HG02642 (cell line): ENCODE measurements around the gene HES5.
A peak's percentile ranks its signal among the peaks of the same experiment; 100 is the strongest.
"Not testable (repeated sequence)": the region's sequence is repeated elsewhere in the genome, so short reads cannot be mapped to it uniquely, and the experiment has no call there.

Source experiments
- ATAC-seq: cut with Tn5 transposase; IDR thresholded peaks from one replicate; pipeline ENCODE4 v1.9.1; 2021; ENCODE audit warnings: mild to moderate bottlenecking; ENCODE audit not compliant: unreplicated experiment, poor library complexity

The HES5 gene

GRCh38 chr1:2549367-2550029 lies 19.4 kb upstream of the HES5 start:
- not testable (repeated sequence) for ATAC-seq

DNA sequence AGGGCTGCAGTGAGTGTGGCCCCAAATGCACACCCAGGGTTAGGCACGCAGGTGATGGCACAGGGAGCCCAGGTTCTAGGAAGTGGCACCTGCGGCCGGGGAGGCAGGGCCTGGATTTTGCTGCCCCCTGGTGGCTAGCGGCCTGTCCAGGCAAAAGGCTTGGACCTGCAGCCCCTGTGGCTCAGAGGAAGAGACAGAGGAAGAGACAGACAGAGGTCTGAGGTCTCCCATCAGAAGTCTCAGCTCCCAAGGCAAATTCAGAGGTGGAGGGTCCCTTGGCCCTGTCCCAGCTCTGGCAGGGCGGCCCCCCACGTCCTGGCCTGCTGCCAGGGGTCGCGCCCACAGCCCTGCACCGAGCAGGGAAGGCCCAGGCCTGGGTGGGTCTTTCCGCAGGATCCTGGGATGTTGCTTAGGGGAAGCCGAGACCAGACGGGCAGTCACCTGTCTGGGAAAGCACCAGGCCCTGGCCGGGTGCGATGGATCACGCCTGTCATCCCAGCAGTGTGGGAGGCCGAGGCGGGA lies 18.1 kb upstream of the HES5 start:
- no peak for ATAC-seq

- ATAC-seq, result no peak
These were observed 17.4 kb upstream of the HES5 start for GRCh38 chr1:2547210-2548067.

GRCh38 chr1:2546515-2547209 lies 16.6 kb upstream of the HES5 start:
- peak; percentile 31 for ATAC-seq

DNA sequence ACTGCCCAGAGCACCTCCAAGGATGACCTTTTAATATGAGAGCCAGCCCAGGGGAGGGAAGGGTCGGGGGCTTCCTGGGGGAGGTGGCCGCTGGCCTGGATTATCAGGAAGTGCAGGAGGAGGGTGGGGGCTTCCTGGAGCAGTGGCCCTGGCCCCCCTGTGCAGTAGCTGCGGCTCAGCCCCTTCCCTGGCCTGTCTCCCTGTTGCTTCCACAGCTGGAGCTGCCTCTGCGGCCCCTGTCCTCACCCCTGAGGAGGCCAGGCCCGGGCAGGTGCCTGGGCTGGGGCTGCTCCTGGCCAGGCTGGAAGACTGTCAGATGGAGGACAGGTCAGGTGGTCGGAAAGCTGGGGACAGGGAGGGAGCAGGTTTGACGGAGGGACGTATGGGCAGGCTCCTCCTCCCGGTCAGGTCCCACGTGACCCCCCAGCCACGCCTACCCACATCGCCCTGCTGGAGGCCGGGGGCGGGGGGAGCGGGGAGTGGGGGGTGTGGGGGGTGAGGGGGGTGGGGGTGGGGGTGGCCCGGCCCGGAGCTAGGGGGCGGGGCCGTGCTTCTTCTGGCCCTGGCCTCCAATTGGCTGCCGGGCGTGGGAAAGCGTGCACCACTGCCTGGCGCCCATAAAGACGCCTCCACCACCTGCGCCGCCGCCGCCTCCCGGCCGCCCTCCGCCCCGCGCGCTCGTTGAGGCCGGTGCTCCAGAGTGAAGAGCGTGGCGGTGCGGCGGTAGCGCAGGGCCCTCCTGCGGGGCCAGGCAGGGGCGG lies 15.9 kb upstream of the HES5 start:
- peak; percentile 40 for ATAC-seq

GRCh38 chr1:2544875-2545640 lies 15.0 kb upstream of the HES5 start:
- ATAC-seq, result no peak

DNA sequence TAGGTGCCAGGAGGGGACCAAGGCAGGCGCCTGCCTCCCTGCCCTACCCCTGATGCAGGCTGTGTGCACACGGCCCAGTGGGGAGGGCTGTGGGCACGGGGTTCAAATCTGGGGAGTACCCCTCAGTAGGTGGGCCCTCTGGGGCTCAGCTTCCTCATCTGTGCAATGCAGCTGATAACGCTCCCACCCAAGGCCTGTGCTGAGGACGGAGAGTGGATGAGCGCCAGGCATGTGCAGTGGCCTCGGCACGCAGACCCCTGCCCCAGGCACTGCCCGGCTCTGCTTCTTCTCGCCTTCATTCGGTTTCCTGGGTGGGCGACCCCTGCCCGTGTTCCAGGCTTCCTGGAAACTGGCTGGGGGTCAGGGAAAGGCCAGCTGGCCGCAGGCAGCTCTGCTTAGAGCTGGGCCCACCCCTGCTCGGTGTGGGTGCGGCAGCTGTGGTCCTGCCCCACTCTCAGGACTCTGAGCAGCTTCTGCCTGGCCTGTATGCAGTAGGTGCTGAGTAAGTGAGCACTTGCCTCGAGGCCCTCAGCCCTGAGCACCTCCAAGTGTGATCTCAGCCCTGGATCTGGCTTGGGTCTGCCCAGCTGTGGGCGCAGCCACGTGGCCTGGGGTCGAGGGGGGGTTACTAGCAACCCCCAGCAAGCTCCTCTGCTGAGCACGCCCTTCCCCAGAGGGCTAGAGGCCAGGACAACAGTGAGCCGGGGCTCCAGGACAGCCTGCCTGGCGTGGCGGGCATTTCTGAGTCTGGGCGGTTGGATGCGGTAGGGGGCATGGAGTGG lies 14.2 kb upstream of the HES5 start:
- ATAC-seq, result no peak

DNA sequence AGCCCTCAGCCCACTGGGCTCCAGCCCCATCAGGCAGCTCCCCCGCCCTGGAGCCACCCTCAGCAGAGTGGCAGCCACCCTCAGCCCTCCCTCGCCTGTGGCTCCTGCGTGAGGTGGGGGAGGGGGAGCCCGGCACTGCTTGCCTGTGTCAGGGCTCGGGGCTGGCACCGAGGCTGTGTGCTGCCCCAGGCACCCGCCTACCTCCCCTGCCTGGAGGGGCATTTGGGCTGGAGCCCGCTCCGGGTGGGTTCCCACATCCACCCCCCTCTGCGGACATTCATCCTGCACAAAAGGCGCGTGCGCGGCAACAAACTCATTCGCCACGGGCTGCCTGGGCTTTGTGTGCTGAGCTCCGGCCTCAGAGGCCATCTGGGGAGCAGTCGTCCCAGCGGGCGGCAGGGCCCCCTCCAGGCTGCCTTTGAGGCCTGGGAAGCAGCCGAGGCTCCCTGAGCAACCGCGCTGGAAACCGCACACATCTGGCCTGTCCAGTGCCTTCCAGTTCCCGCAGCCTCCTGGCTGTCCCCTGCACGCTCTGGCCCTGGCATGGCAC lies 13.6 kb upstream of the HES5 start:
- ATAC-seq, result no peak

- ATAC-seq, result no peak
These were observed 12.3 kb upstream of the HES5 start for GRCh38 chr1:2542246-2542915.

GRCh38 chr1:2541619-2542245 lies 11.7 kb upstream of the HES5 start:
- no peak for ATAC-seq

DNA sequence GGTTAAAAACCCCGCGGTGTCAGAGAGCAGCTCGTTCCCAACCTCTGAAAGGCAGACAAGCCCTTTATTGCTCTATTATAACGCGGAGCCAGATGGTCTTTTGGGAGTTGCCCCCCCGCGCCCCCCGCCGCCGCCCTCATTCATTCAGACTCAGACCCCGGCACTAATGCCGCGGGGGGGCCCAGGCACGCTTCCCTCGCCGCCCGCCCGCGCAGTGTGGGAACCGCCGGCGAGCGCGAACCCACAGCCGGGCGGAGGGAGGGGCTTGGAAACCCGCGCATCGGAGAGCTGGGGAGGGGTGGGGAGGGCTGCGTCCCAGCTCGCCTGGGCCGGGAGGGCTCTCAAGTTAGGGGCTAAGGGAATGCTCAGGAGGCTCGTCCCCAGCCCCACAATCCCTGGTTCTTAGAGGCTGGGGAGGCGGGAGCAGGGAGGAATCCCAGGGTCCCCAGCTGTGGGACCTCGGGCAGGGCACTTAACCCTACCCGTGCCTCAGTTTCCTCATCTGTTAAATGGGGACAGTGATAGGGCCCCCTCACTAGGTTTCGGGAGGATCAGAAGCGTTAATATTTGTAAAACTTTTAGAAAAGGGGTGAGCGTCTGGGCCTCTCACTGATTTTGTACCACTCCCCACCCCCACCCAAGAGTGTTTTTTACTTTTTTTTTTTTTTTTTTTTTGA lies 10.9 kb upstream of the HES5 start:
- no peak for ATAC-seq

DNA sequence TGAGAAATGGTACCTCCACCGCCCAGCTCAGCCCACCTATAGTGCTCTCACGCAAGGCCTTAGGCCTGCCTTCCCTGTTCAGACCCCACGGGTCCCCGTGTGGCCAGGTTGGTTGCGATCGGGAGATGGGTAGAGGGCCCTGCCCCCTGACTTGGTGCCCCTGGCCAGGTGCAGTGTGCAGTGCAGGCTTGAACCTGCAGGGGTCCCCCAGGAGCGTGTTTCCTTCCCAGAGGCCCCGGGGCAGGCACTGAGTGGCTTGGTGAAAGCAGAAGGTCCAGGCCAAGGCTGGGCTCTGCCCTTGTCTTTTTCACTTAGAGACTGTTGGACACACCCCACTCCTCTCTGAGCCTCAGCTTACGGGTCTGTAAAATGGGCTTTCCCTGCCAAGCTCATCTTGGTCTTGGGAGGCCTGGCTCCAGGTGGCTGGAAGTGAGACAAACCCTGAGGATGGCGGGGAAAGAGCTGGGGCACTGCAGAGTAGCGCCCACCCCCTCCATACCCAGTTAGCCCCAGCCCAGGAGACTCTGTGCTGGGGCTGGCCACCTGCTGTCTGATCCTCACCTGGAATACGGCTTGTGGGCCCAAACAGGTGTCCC lies 9.3 kb upstream of the HES5 start:
- ATAC-seq, result no peak

DNA sequence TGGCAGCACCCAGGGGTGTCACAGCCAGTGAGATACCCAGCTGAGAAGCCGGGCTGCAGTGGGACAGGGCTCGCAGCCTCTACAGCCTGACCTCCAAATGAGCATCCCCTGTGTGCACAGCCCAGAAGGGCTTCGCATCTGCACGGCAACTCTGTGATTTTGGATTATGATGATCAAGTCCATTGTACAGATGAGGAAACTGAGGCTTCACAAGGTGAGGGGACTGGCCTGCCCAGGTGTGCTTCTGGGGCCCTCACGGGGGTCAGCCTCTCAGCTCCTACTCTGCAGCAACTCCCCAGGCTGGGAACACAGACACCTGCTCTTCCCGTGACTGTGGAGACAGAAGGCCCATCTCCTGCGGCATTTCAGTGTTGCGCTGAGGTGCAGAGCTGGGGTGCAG lies 8.8 kb upstream of the HES5 start:
- ATAC-seq, result no peak

- ATAC-seq, result no peak
These were observed 8.3 kb upstream of the HES5 start for GRCh38 chr1:2538376-2538775.

DNA sequence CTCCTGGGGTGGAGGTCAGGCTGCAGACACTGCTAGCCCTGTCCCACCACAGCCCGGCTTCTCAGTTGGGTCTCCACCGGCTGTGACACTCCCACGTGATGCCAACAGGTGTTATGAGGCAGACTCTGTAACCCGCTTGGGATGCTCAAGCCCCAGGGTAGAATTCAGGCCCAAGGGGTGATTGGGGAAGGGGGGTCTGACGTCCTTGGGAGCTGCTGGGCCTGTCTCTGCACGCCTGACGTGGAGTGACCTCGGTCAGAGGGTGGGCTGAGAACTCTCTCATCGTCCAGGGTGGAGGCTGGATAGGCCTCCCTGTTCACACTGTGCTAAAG lies 7.7 kb upstream of the HES5 start:
- ATAC-seq, result no peak

DNA sequence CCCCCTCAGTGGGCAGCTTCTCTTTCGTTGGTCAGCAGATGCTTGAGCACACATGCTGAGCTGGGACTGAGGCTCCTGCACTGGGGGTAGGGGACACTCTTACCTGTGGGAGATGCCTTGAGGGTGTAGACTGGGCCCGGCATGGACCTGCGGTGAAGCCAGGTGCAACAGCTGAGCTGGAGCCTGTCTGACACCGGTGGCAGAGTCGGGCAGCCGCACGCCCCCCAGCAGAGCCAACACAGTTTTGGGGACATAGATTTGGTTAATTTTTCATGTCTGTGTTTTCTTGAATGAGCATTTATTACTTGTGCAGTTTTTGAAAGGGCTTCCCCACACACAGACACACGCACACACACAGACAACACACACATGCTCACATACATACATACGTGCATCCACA lies 5.9 kb upstream of the HES5 start:
- no peak for ATAC-seq

- ATAC-seq, result no peak
These were observed 5.4 kb upstream of the HES5 start for GRCh38 chr1:2535455-2535854.
